H1 (cell line): ENCODE results near the gene TSHZ2. TPM values are rescaled to one million over a fixed set of nuclear protein-coding genes. Genes with fewer than 3 reads are reported as not detected.

Source experiments
- CTCF ChIA-PET: fragments of 300-600 bp; sonication (Branson Sonifier 250); formaldehyde crosslinking; loops from one replicate; lab custom pipeline; 2021; ENCODE audit not compliant: partially characterized antibody; lab: Charles Lee
- POLR2A ChIA-PET: fragments of 300-600 bp; sonication (Branson Sonifier 250); formaldehyde crosslinking; loops from one replicate; lab custom pipeline; 2021; ENCODE audit warnings: inconsistent platforms; ENCODE audit not compliant: partially characterized antibody; lab: Charles Lee
- DNase-seq, 2 experiments: peaks; one replicate each; pipeline versions ENCODE4 v3.0.0 to v3.0.0-alpha.2; 2010 to 2022; ENCODE audit warnings: low spot score in 2 of 2, low read depth in 1 of 2, mixed read lengths in 1 of 2
- FAIRE-seq: peaks from 2 replicates; lab custom pipeline; 2011; peaks lifted over from hg19 to GRCh38; lab: Jason Lieb, UNC
- H2AFZ ChIP-seq: 2 replicates; pipeline ENCODE4 v1.8.1; 2012; ENCODE audit warnings: low read length, inconsistent platforms
- H2AK5ac ChIP-seq: 2 replicates; pipeline ENCODE4 v1.6.1; 2013; ENCODE audit warnings: low read depth, low read length
- H2BK120ac ChIP-seq: replicated peaks from 2 replicates; pipeline ENCODE3; 2013; ENCODE audit warnings: low read depth, low read length, inconsistent platforms
- H2BK12ac ChIP-seq: 2 replicates; pipeline ENCODE4 v1.6.1; 2013; ENCODE audit warnings: low read depth, low read length
- H2BK15ac ChIP-seq: 2 replicates; pipeline ENCODE4 v1.6.1; 2013; ENCODE audit warnings: low read length
- H2BK20ac ChIP-seq: 2 replicates; pipeline ENCODE4 v1.6.1; 2013; ENCODE audit warnings: low read length
- H2BK5ac ChIP-seq: 2 replicates; pipeline ENCODE4 v1.6.1; 2013; ENCODE audit warnings: low read depth, low read length
- H3K14ac ChIP-seq: 2 replicates; pipeline ENCODE4 v1.6.1; 2013; ENCODE audit warnings: inconsistent platforms; ENCODE audit not compliant: insufficient read length
- H3K18ac ChIP-seq: 2 replicates; pipeline ENCODE4 v1.6.1; 2013; ENCODE audit warnings: low read length; ENCODE audit errors: extremely low read depth
- H3K23ac ChIP-seq: 2 replicates; pipeline ENCODE4 v1.6.1; 2013; ENCODE audit warnings: inconsistent platforms; ENCODE audit not compliant: insufficient read length
- H3K23me2 ChIP-seq: 2 replicates; pipeline ENCODE4 v1.6.1; 2013; ENCODE audit warnings: low read depth, low read length
- H3K27ac ChIP-seq: 2 replicates; pipeline ENCODE4 v1.6.1; 2011; ENCODE audit warnings: low read depth, low read length, inconsistent platforms
- H3K27me3 ChIP-seq, 4 experiments: replicated peaks in 1 of 4; 1 replicate in 1 of 4; 2 replicates in 3 of 4; pipeline versions ENCODE4 v1.6.1 to v1.8.1; 2011 to 2013; ENCODE audit warnings: low read length in 3 of 4, mild to moderate bottlenecking in 3 of 4, inconsistent platforms in 2 of 4, mixed read lengths in 2 of 4, moderate library complexity in 1 of 4; ENCODE audit not compliant: control insufficient read depth in 3 of 4, insufficient read depth in 3 of 4; ENCODE audit errors: extremely low read depth in 1 of 4
- H3K36me3 ChIP-seq, 4 experiments: 2 replicates each; pipeline versions ENCODE4 v1.6.1 to v1.8.1; 2011 to 2013; ENCODE audit warnings: mild to moderate bottlenecking in 4 of 4, low read length in 3 of 4, moderate library complexity in 2 of 4, control low read depth in 1 of 4, inconsistent platforms in 1 of 4; ENCODE audit not compliant: insufficient read depth in 4 of 4, control insufficient read depth in 2 of 4
- H3K4ac ChIP-seq: replicated peaks from 2 replicates; pipeline ENCODE3; 2013; ENCODE audit warnings: low read length, low read depth, mixed read lengths, inconsistent platforms; ENCODE audit not compliant: insufficient read length
- H3K4me1 ChIP-seq, 4 experiments: replicated peaks in 1 of 4; 1 replicate in 1 of 4; 2 replicates in 3 of 4; pipeline versions ENCODE4 v1.6.1 to v1.8.1; 2011 to 2013; ENCODE audit warnings: low read length in 3 of 4, inconsistent platforms in 2 of 4, mixed read lengths in 1 of 4; ENCODE audit not compliant: insufficient read depth in 4 of 4, control insufficient read depth in 3 of 4
- H3K4me2 ChIP-seq, 2 experiments: 2 replicates each; pipeline versions ENCODE4 v1.6.1 to v1.8.1; 2011 to 2013; ENCODE audit warnings: low read depth in 2 of 2, low read length in 2 of 2, control low read depth in 1 of 2, inconsistent platforms in 1 of 2, mild to moderate bottlenecking in 1 of 2; ENCODE audit not compliant: insufficient read depth in 1 of 2
- H3K4me3 ChIP-seq, 4 experiments: fragments of 200-600, 300-600 bp in 1 of 4; sonication (generic), shearing (Covaris generic), sonication (Bioruptor Twin) in 1 of 4; 2 replicates each; pipeline versions ENCODE4 v1.5.1 to v1.8.1; 2011 to 2016; ENCODE audit warnings: low read length in 4 of 4, low read depth in 3 of 4, control low read depth in 2 of 4, inconsistent platforms in 2 of 4, mild to moderate bottlenecking in 2 of 4, mixed read lengths in 1 of 4, moderate library complexity in 1 of 4; ENCODE audit not compliant: insufficient read depth in 2 of 4; ENCODE audit errors: extremely low read depth in 1 of 4
- H3K56ac ChIP-seq: replicated peaks from 2 replicates; pipeline ENCODE3; 2013; ENCODE audit warnings: low read depth, mild to moderate bottlenecking, mixed read lengths, low read length, inconsistent platforms; ENCODE audit not compliant: insufficient read length
- H3K79me1 ChIP-seq: 2 replicates; pipeline ENCODE4 v1.6.1; 2013; ENCODE audit warnings: low read depth, low read length, control low read depth
- H3K79me2 ChIP-seq, 2 experiments: 2 replicates each; pipeline versions ENCODE4 v1.6.1 to v1.8.1; 2012 to 2013; ENCODE audit warnings: low read length in 2 of 2, mild to moderate bottlenecking in 2 of 2, inconsistent platforms in 1 of 2; ENCODE audit not compliant: insufficient read depth in 2 of 2, control insufficient read depth in 1 of 2
- H3K9ac ChIP-seq, 4 experiments: replicated peaks in 1 of 4; 1 replicate in 1 of 4; 2 replicates in 3 of 4; pipeline versions ENCODE4 v1.6.1 to v1.8.1; 2011 to 2013; ENCODE audit warnings: low read depth in 3 of 4, low read length in 3 of 4, control low read depth in 2 of 4, mild to moderate bottlenecking in 2 of 4, moderate library complexity in 2 of 4, inconsistent platforms in 1 of 4; ENCODE audit errors: extremely low read depth in 1 of 4
- H3K9me3 ChIP-seq, 2 experiments: 2 replicates each; pipeline versions ENCODE4 v1.6.1 to v1.8.1; 2012 to 2013; ENCODE audit warnings: mild to moderate bottlenecking in 2 of 2, moderate library complexity in 2 of 2, control low read depth in 1 of 2, inconsistent platforms in 1 of 2, low read depth in 1 of 2, low read length in 1 of 2, mixed read lengths in 1 of 2; ENCODE audit not compliant: insufficient read depth in 2 of 2
- H4K20me1 ChIP-seq, 2 experiments: replicated peaks in 1 of 2; 2 replicates each; pipeline versions ENCODE3 to v1.8.1; 2011 to 2013; ENCODE audit warnings: inconsistent platforms in 2 of 2, low read length in 2 of 2, mild to moderate bottlenecking in 1 of 2; ENCODE audit not compliant: insufficient read depth in 2 of 2, control insufficient read depth in 1 of 2
- H4K5ac ChIP-seq: 2 replicates; pipeline ENCODE4 v1.6.1; 2013; ENCODE audit warnings: low read length, low read depth, mixed read lengths, inconsistent platforms; ENCODE audit not compliant: insufficient read length
- H4K8ac ChIP-seq: 2 replicates; pipeline ENCODE4 v1.8.0; 2013; ENCODE audit warnings: mild to moderate bottlenecking, moderate library complexity, low read length, inconsistent platforms; ENCODE audit not compliant: insufficient read depth; ENCODE audit errors: extremely low read depth
- H4K91ac ChIP-seq: replicated peaks from 2 replicates; pipeline ENCODE3; 2013; ENCODE audit warnings: low read length, mixed read lengths, inconsistent platforms; ENCODE audit not compliant: insufficient read length
- JUND ChIP-seq: IDR thresholded peaks from 2 replicates; pipeline ENCODE4 v1.6.1; 2011; ENCODE audit warnings: mild to moderate bottlenecking, improper control_type of control experiment, low read length
- YY1 ChIP-seq: IDR thresholded peaks from 2 replicates; pipeline ENCODE4 v1.6.1; 2011; ENCODE audit warnings: low read depth, mild to moderate bottlenecking, low read length
- WGBS, 2 experiments: shearing (Covaris generic) in 1 of 2; methylation state at CpG; one replicate each; pipeline versions ENCODE4 v1.1.6 to v1.1.7; 2013 to 2015; ENCODE audit warnings: low lambda C conversion rate in 2 of 2, mixed read lengths in 2 of 2, inconsistent platforms in 1 of 2, low coverage in 1 of 2, missing lambda C conversion rate in 1 of 2; ENCODE audit not compliant: insufficient replicate concordance in 2 of 2, insufficient coverage in 1 of 2, insufficient read length in 1 of 2; ENCODE audit errors: extremely low coverage in 1 of 2, missing lambda C conversion rate in 1 of 2; 5-methylcytosine and 5-hydroxymethylcytosine counted together
- polyA plus RNA-seq, 7 experiments: library from polyadenylated mRNA; depleted of rRNA in 3 of 7; stranded (reverse) in 5 of 7; unstranded in 2 of 7; fragments of >200 nt in 5 of 7; fragments of 200-250 nt in 2 of 7; gene quantifications; 1 replicate in 5 of 7; 2 replicates in 1 of 7; 4 replicates in 1 of 7; pipeline versions ENCODE4 v1.2.1 to v1.2.3, GENCODE V29; 2011 to 2013; ENCODE audit warnings: missing spikeins in 2 of 7, mixed read lengths in 2 of 7
- total RNA-seq: library from RNA; stranded (reverse); fragmentation: NEBNext Ultra II Directional; extraction: Animal tissue kit (Norgen Biotek cat#: 25700); gene quantifications from 2 replicates; pipeline ENCODE4 v1.2.1, GENCODE V29; 2021

The TSHZ2 gene
- total and polyA plus RNA-seq, 2 of the 8 experiments (the other 6 are each of a cell fraction or from before 2014, with no cell fraction given), result 0.14 to 0.30 TPM

GRCh38 chr20:53503517-53503919 lies 531.4 kb downstream of the TSHZ2 start:
- Histone ChIP-seq H3K9ac (peak overlapping the region in 1 of 4 experiments; percentile 24; a peak in 1 of 7 replicates), H2BK20ac (no peak overlapping the region), H2BK15ac (no peak overlapping the region), H2BK5ac (peak overlapping the region; percentile 29; the same call in 1 of the 2 replicates), H3K4me3 (peak overlapping the region in 2 of 4 experiments; percentile 29 to 38; a peak in 2 of 8 replicates), H2BK12ac (no peak overlapping the region), H4K8ac (no peak overlapping the region), H4K91ac (no peak overlapping the region), H4K5ac (peak overlapping the region; percentile 57), H4K20me1 (no peaks in the 10 kb centered on the region), H3K18ac (no peak overlapping the region), H2AK5ac (no peak overlapping the region), H2BK120ac (no peak overlapping the region), H2AFZ (peak overlapping the region; percentile 93), H3K27ac (no peak overlapping the region), H3K14ac (no peak overlapping the region), H3K9me3 (no peaks in the 10 kb centered on the region), H3K56ac (no peak overlapping the region), H3K79me1 (no peaks in the 10 kb centered on the region), H3K36me3 (peaks cover 0 to 2% (median 0%) of the 10 kb centered on the region in 4 experiments; a peak in 1 of 8 replicates), H3K23me2 (no peaks in the 10 kb centered on the region; the same call in 1 of the 2 replicates), H3K4ac (no peak overlapping the region), H3K4me1 (no peaks in the 10 kb centered on the region), H3K79me2 (no peaks in the 10 kb centered on the region), H3K4me2 (peak overlapping the region; percentile 21 to 63; a peak in 2 of 4 replicates), H3K27me3 (no peaks in the 10 kb centered on the region), H3K23ac (no peak overlapping the region)
- TF ChIP-seq YY1 (peak; percentile 66; the same call in 1 of the 2 replicates), JUND (no peak)
- FAIRE-seq (no peak), DNase-seq (no peak)
- CTCF ChIA-PET, result interaction anchor here (0.9 kb wide), 1 partner anchor 28 kb away, joined by 3 read pairs; no protein-coding TSS in a partner anchor
- POLR2A ChIA-PET, result interaction anchor here (0.9 to 1.7 kb wide), 3 partner anchors 9 to 68 kb away, joined by 3 to 4 read pairs (median 3); no protein-coding TSS in a partner anchor
- WGBS, 2 experiments, result 75% methylated on average over 2 of the region's 7 CpGs; no CpG with 5 or more reads in 1 of the 2 experiments
